Neural cell (in vitro differentiated cells): ENCODE data around the gene MAD2L1. TPM values are rescaled to one million over a fixed set of nuclear protein-coding genes. Genes with fewer than 3 reads are reported as not detected.

Experiments
- H2AFZ ChIP-seq: fragments of 200-600, 300-800 bp; sonication (generic), shearing (Covaris generic); 2 replicates; pipeline ENCODE4 v1.6.0; 2014; ENCODE audit warnings: low read depth, mild to moderate bottlenecking, antibody characterized with exemption, low read length, moderate library complexity
- H3F3A ChIP-seq: fragments of 200-600 bp; shearing (Covaris generic); 2 replicates; pipeline ENCODE4 v1.6.1; 2016; ENCODE audit warnings: mild to moderate bottlenecking, moderate library complexity, mixed read lengths, antibody characterized with exemption, low read length; ENCODE audit not compliant: insufficient read depth, poor library complexity, severe bottlenecking
- H3K27ac ChIP-seq: fragments of 200-600, 300-800 bp; sonication (generic), shearing (Covaris generic); 2 replicates; pipeline ENCODE4 v1.5.1; 2014; ENCODE audit warnings: mild to moderate bottlenecking, low read length, moderate library complexity
- H3K27me3 ChIP-seq: fragments of 300-800, 200-600 bp; sonication (generic), shearing (Covaris generic); 2 replicates; pipeline ENCODE4 v1.6.0; 2014; ENCODE audit warnings: mild to moderate bottlenecking, low read depth, low read length, moderate library complexity; ENCODE audit not compliant: insufficient read depth
- H3K36me3 ChIP-seq: fragments of 300-800, 200-600 bp; sonication (generic), shearing (Covaris generic); 2 replicates; pipeline ENCODE4 v1.5.1; 2014; ENCODE audit warnings: mild to moderate bottlenecking, antibody characterized with exemption, low read length, moderate library complexity; ENCODE audit not compliant: insufficient read depth
- H3K4me2 ChIP-seq: fragments of 300-800, 200-600 bp; sonication (generic), shearing (Covaris generic); 2 replicates; pipeline ENCODE4 v1.6.0; 2014; ENCODE audit warnings: mild to moderate bottlenecking, low read length
- H3K4me3 ChIP-seq: fragments of 300-800, 200-600 bp; sonication (generic), shearing (Covaris generic); 2 replicates; pipeline ENCODE4 v1.5.1; 2014; ENCODE audit warnings: mild to moderate bottlenecking, low read length, moderate library complexity
- H3K79me2 ChIP-seq: fragments of 200-600 bp; shearing (Covaris generic); replicated peaks from 2 replicates; pipeline ENCODE4 v1.6.0; 2014; ENCODE audit warnings: mild to moderate bottlenecking, low read length, moderate library complexity; ENCODE audit not compliant: insufficient read depth
- H3K9ac ChIP-seq: fragments of 300-800, 200-600 bp; sonication (generic), shearing (Covaris generic); 2 replicates; pipeline ENCODE4 v1.6.1; 2016; ENCODE audit warnings: mild to moderate bottlenecking, low read length, mixed read lengths
- H3K9me2 ChIP-seq: fragments of 200-600 bp; shearing (Covaris generic); 2 replicates; pipeline ENCODE4 v1.6.1; 2016; ENCODE audit warnings: mild to moderate bottlenecking, low read length, mixed read lengths; ENCODE audit not compliant: insufficient read depth
- H3K9me3 ChIP-seq: fragments of 200-600, 300-800 bp; sonication (generic), shearing (Covaris generic); 2 replicates; pipeline ENCODE4 v1.6.1; 2016; ENCODE audit warnings: mild to moderate bottlenecking, mixed run types, low read length, moderate library complexity, mixed read lengths
- H4K20me1 ChIP-seq: fragments of 200-600 bp; shearing (Covaris generic); 2 replicates; pipeline ENCODE4 v1.6.1; 2016; ENCODE audit warnings: mild to moderate bottlenecking, mixed run types; ENCODE audit not compliant: insufficient read depth
- CTCF ChIP-seq: fragments of 450-650 bp; IDR thresholded peaks from 2 replicates; pipeline ENCODE4 v1.5.1; 2014; ENCODE audit warnings: antibody characterized with exemption, mild to moderate bottlenecking, moderate library complexity; ENCODE audit not compliant: poor library complexity, severe bottlenecking
- EP300 ChIP-seq: fragments of 450-650 bp; conservative IDR thresholded peaks from 2 replicates; pipeline ENCODE4 v1.6.1; 2014; ENCODE audit warnings: antibody characterized with exemption, mild to moderate bottlenecking, moderate library complexity; ENCODE audit not compliant: poor library complexity, severe bottlenecking
- EZH2 ChIP-seq: fragments of 200-600, 300-800 bp; shearing (Covaris generic), sonication (generic); IDR thresholded peaks from 2 replicates; pipeline ENCODE4 v1.6.1; 2014; ENCODE audit warnings: antibody characterized with exemption, low read length, borderline replicate concordance, mild to moderate bottlenecking; ENCODE audit not compliant: insufficient read depth, poor library complexity, severe bottlenecking
- MXI1 ChIP-seq: fragments of 450-650 bp; conservative IDR thresholded peaks from 2 replicates; pipeline ENCODE4 v1.6.1; 2014; ENCODE audit warnings: antibody characterized with exemption, mild to moderate bottlenecking; ENCODE audit not compliant: poor library complexity, severe bottlenecking
- POLR2AphosphoS5 ChIP-seq: IDR thresholded peaks from 2 replicates; pipeline ENCODE4 v1.6.1; 2012
- RAD21 ChIP-seq: fragments of 450-650 bp; conservative IDR thresholded peaks from 2 replicates; pipeline ENCODE4 v1.6.1; 2014; ENCODE audit warnings: antibody characterized with exemption, mild to moderate bottlenecking, moderate library complexity
- SMC3 ChIP-seq: fragments of 450-650 bp; conservative IDR thresholded peaks from 2 replicates; pipeline ENCODE4 v1.6.1; 2014; ENCODE audit warnings: antibody characterized with exemption, mild to moderate bottlenecking, moderate library complexity; ENCODE audit not compliant: poor library complexity
- TAF1 ChIP-seq: IDR thresholded peaks from 2 replicates; pipeline ENCODE4 v1.6.1; 2012; ENCODE audit warnings: low read depth
- polyA plus RNA-seq: library from polyadenylated mRNA; depleted of rRNA; stranded (reverse); fragments of >200 nt; gene quantifications from 2 replicates; pipeline ENCODE4 v1.2.3, GENCODE V29; 2014
- TF ChIP-seq, protein P1 (sequence below): IDR thresholded peaks from 2 replicates; pipeline ENCODE4 v1.6.1; 2012; ENCODE audit warnings: borderline replicate concordance

The MAD2L1 gene
- polyA plus RNA-seq, 1 donor from 2014 or later: 7.3 TPM

- no peak overlapping the region for H2AFZ ChIP-seq
- no peaks in the 10 kb centered on the region for H3K27me3 ChIP-seq
- no peaks in the 10 kb centered on the region for H3K36me3 ChIP-seq
These were observed 30.1 kb upstream of the MAD2L1 start for GRCh38 chr4:120096508-120097297.

DNA sequence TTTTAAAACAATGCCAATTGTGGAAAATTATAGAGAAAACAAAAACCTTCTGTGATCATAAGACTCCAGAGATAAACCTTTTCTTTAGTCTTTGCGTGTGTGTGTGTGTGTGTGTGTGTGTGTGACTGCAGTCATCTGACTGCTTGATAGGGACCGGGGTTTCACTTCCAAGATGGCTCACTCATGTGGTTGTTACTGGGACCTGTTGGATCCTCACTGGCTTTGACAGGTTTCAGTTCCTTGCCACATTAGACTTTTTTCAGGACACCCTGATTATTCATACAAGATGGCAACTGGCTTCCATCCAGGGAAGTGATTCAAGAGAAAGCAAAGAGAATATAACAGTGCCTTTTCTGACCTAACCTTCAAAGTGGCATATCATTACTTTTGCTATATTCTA, 21.9 kb upstream of the MAD2L1 start:
- no peaks in the 10 kb centered on the region for H3K27me3 ChIP-seq
- H3K9me3 ChIP-seq: no peaks in the 10 kb centered on the region
- H3K9me2 ChIP-seq: no peaks in the 10 kb centered on the region
- H2AFZ ChIP-seq: no peak overlapping the region
- H3K36me3 ChIP-seq: no peaks in the 10 kb centered on the region
- H3K27ac ChIP-seq: no peak overlapping the region
- no peak overlapping the region for H3K9ac ChIP-seq
- no peak overlapping the region for H3K4me3 ChIP-seq
- no peaks in the 10 kb centered on the region for H4K20me1 ChIP-seq
- H3F3A ChIP-seq: no peaks in the 10 kb centered on the region
- no peaks in the 10 kb centered on the region for H3K79me2 ChIP-seq
- no peak overlapping the region for H3K4me2 ChIP-seq
- TF ChIP-seq, protein P1, sequence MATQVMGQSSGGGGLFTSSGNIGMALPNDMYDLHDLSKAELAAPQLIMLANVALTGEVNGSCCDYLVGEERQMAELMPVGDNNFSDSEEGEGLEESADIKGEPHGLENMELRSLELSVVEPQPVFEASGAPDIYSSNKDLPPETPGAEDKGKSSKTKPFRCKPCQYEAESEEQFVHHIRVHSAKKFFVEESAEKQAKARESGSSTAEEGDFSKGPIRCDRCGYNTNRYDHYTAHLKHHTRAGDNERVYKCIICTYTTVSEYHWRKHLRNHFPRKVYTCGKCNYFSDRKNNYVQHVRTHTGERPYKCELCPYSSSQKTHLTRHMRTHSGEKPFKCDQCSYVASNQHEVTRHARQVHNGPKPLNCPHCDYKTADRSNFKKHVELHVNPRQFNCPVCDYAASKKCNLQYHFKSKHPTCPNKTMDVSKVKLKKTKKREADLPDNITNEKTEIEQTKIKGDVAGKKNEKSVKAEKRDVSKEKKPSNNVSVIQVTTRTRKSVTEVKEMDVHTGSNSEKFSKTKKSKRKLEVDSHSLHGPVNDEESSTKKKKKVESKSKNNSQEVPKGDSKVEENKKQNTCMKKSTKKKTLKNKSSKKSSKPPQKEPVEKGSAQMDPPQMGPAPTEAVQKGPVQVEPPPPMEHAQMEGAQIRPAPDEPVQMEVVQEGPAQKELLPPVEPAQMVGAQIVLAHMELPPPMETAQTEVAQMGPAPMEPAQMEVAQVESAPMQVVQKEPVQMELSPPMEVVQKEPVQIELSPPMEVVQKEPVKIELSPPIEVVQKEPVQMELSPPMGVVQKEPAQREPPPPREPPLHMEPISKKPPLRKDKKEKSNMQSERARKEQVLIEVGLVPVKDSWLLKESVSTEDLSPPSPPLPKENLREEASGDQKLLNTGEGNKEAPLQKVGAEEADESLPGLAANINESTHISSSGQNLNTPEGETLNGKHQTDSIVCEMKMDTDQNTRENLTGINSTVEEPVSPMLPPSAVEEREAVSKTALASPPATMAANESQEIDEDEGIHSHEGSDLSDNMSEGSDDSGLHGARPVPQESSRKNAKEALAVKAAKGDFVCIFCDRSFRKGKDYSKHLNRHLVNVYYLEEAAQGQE: no peak
- TF ChIP-seq TAF1: no peak
- no peak for TF ChIP-seq EP300
- TF ChIP-seq EZH2: no peak
- TF ChIP-seq MXI1: no peak
- no peak for TF ChIP-seq POLR2AphosphoS5
- no peak for TF ChIP-seq RAD21
- no peak for TF ChIP-seq CTCF

More at GRCh38 chr4:120096508-120097297, 30.1 kb upstream of the MAD2L1 start:
- H3F3A ChIP-seq: no peaks in the 10 kb centered on the region
- no peaks in the 10 kb centered on the region for H3K9me2 ChIP-seq
- H3K9me3 ChIP-seq: no peaks in the 10 kb centered on the region
- TF ChIP-seq SMC3 (no peak), EZH2 (no peak), MXI1 (no peak), TAF1 (no peak), CTCF (no peak), EP300 (no peak), RAD21 (no peak), POLR2AphosphoS5 (no peak)
- TF ChIP-seq, protein P1: no peak
- no peaks in the 10 kb centered on the region for H3K79me2 ChIP-seq
- no peak overlapping the region for H3K4me3 ChIP-seq
- H4K20me1 ChIP-seq: no peaks in the 10 kb centered on the region
- no peak overlapping the region for H3K9ac ChIP-seq
- H3K27ac ChIP-seq: no peak overlapping the region
- no peak overlapping the region for H3K4me2 ChIP-seq
